Measurements from ENCODE around the gene IFI30. TPM values are rescaled to one million over a fixed set of nuclear protein-coding genes. Genes with fewer than 3 reads are reported as not detected.
A peak's percentile ranks its signal among the peaks of the same experiment; 100 is the strongest.
"Not testable (repeated sequence)": the region's sequence is repeated elsewhere in the genome, so short reads cannot be mapped to it uniquely, and the experiment has no call there.

The IFI30 gene
- total RNA-seq, 4 donors from 2014 or later, result 36.3 to 58.4 (median 40.1) TPM

GRCh38 chr19:18158467-18158866 lies 15.1 kb upstream of the IFI30 start:
- intact Hi-C loops (cut with DNase I), result loop anchor here (10.0 kb wide), 1 partner anchor 154 kb away; the partner anchor contains the start of gene ARRDC2
- no peak for DNase-seq
- Histone ChIP-seq H3K36me3 (peaks cover 10 to 13% of the 10 kb centered on the region in 2 donors), H3K27ac (no peak overlapping the region), H3K4me1 (peaks cover 33 to 47% of the 10 kb centered on the region in 2 donors), H3K27me3 (no peaks in the 10 kb centered on the region), H3K4me3 (replicated peaks in 1 of 3) (no peak overlapping the region), H3K9me3 (no peaks in the 10 kb centered on the region)
- WGBS, 2 donors, result 72 to 73% methylated on average over 4 of the region's 4 CpGs
- TF ChIP-seq POLR2A (IDR thresholded peaks at IDR 0.05), result no peak
- TF ChIP-seq, protein P1, sequence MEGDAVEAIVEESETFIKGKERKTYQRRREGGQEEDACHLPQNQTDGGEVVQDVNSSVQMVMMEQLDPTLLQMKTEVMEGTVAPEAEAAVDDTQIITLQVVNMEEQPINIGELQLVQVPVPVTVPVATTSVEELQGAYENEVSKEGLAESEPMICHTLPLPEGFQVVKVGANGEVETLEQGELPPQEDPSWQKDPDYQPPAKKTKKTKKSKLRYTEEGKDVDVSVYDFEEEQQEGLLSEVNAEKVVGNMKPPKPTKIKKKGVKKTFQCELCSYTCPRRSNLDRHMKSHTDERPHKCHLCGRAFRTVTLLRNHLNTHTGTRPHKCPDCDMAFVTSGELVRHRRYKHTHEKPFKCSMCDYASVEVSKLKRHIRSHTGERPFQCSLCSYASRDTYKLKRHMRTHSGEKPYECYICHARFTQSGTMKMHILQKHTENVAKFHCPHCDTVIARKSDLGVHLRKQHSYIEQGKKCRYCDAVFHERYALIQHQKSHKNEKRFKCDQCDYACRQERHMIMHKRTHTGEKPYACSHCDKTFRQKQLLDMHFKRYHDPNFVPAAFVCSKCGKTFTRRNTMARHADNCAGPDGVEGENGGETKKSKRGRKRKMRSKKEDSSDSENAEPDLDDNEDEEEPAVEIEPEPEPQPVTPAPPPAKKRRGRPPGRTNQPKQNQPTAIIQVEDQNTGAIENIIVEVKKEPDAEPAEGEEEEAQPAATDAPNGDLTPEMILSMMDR (IDR thresholded peaks at IDR 0.05), result no peak

DNA sequence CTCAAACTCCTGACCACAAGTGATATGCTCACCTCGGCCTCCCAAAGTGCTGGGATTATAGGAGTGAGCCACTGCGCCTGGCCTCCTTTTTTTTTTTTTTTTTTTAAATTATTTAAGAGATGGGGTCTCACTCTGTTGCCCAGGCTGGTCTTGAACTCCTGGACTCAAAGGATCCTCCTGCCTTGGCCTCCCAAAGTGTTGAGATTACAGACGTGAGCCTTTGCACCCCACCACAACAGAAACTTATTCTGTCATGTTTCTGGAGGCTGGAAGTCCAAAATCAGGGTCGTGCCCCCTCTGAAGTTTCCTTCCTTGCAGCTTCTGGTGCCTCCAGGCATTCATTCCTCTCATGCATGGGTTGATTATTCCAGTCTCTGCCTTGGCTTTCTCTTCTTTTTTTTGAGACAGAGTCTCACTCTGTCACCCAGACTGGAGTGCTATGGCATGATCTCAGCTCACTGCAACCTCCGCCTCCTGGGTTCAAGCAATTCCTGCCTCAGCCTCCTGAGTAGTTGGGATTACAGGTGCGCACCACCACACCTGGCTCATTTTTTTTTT lies 14.5 kb upstream of the IFI30 start:
- Histone ChIP-seq H3K36me3 (peaks cover 10 to 17% of the 10 kb centered on the region in 2 donors), H3K4me1 (peaks cover 26 to 42% of the 10 kb centered on the region in 2 donors)
- not testable (repeated sequence) for DNase-seq; H3K9me3 ChIP-seq; H3K27me3 ChIP-seq; H3K4me3 ChIP-seq (replicated peaks in 1 of 3); H3K27ac ChIP-seq
- intact Hi-C loops (cut with DNase I), result loop anchor here (10.0 kb wide), 1 partner anchor 154 kb away; the partner anchor contains the start of gene ARRDC2
- 93 to 94% methylated on average over 5 to 6 of the region's 6 CpGs for WGBS, 2 donors

- Histone ChIP-seq H3K36me3 (peaks cover 10 to 21% of the 10 kb centered on the region in 2 donors), H3K9me3 (no peaks in the 10 kb centered on the region), H3K4me3 (replicated peaks in 1 of 3) (no peak overlapping the region), H3K27me3 (no peaks in the 10 kb centered on the region), H3K4me1 (peaks cover 22 to 36% of the 10 kb centered on the region in 2 donors), H3K27ac (no peak overlapping the region)
- no peak for DNase-seq
- intact Hi-C loops (cut with DNase I), result loop anchor here (5.0 to 10.0 kb wide), 3 partner anchors 42 to 155 kb away; partner anchors contain the start of genes ARRDC2 and RAB3A
- WGBS, 2 donors, result 95 to 99% methylated on average over 10 of the region's 10 CpGs
- TF ChIP-seq, protein P1 (IDR thresholded peaks at IDR 0.05), result no peak
- no peak for TF ChIP-seq POLR2A (IDR thresholded peaks at IDR 0.05)
Observed at GRCh38 chr19:18159810-18160209, 13.8 kb upstream of the IFI30 start.

DNA sequence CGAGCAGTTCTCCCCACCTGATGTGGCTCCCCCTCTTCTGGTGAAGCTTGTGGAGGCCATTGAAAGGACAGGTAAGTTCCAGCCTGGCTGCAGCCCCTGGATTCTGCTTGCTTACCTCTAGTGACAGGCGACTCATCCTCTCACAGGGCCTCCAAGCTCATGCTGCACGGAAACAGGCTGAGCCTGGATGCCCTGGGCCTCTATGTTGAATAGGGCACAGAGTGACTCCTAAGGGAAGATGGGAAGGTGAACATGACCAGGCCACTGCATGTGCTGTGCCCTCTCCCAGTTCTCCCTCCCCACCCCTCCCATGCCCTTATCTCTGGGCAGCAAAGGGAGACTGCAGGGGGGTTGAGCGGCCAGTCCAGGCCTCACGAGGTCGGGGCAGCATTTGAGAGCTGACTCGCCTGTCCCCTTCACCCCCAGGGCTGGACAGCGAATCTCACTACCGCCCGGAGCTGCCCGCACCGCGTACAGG lies 13.1 kb upstream of the IFI30 start:
- intact Hi-C loops (cut with DNase I), result loop anchor here (5.0 kb wide), 2 partner anchors 42 to 43 kb away; partner anchors contain the start of gene RAB3A
- H3K4me3 ChIP-seq (replicated peaks in 1 of 3), result no peak overlapping the region
- WGBS, 2 donors, result 77 to 85% methylated on average over 11 to 12 of the region's 13 CpGs
- DNase-seq, result no peak
- H3K27me3 ChIP-seq, result no peaks in the 10 kb centered on the region
- H3K36me3 ChIP-seq, result peaks cover 10 to 23% of the 10 kb centered on the region in 2 donors
- TF ChIP-seq POLR2A (IDR thresholded peaks at IDR 0.05), result no peak
- TF ChIP-seq, protein P1 (IDR thresholded peaks at IDR 0.05), result no peak
- no peaks in the 10 kb centered on the region for H3K9me3 ChIP-seq
- peaks cover 22 to 36% of the 10 kb centered on the region in 2 donors for H3K4me1 ChIP-seq
- H3K27ac ChIP-seq, result peak overlapping the region in 2 of 3 donors; percentile 45 to 66

GRCh38 chr19:18160971-18161635 lies 12.5 kb upstream of the IFI30 start:
- Histone ChIP-seq H3K27me3 (no peaks in the 10 kb centered on the region), H3K4me3 (replicated peaks in 1 of 3) (no peak overlapping the region), H3K36me3 (peaks cover 14 to 28% of the 10 kb centered on the region in 2 donors), H3K9me3 (no peaks in the 10 kb centered on the region), H3K27ac (peak overlapping the region; percentile 32 to 66 (median 45)), H3K4me1 (peaks cover 22 to 31% of the 10 kb centered on the region in 2 donors)
- peak in 1 of 2 donors; percentile 17 for TF ChIP-seq POLR2A (IDR thresholded peaks at IDR 0.05)
- TF ChIP-seq, protein P1 (IDR thresholded peaks at IDR 0.05), result peak in 4 of 6 experiments; percentile 20 to 99 (median 76)
- peak; percentile 63 to 74 for DNase-seq
- intact Hi-C loops (cut with DNase I), result loop anchor here (5.0 kb wide), 2 partner anchors 41 to 44 kb away; partner anchors contain the start of gene RAB3A
- 18 to 49% methylated on average over 7 to 16 of the region's 66 CpGs for WGBS, 2 donors

Data from thyroid gland (tissue), 4 donors.